Activated T-helper 1 cell treated with Interleukin-2 at 50 U/mL for 16 hours (primary cell): ENCODE results near the gene ZNF574.

ENCODE experiments used
- DNase-seq: peaks from one replicate; pipeline ENCODE4 v3.0.0-alpha.2; 2020; ENCODE audit warnings: low read depth

The ZNF574 gene

DNA sequence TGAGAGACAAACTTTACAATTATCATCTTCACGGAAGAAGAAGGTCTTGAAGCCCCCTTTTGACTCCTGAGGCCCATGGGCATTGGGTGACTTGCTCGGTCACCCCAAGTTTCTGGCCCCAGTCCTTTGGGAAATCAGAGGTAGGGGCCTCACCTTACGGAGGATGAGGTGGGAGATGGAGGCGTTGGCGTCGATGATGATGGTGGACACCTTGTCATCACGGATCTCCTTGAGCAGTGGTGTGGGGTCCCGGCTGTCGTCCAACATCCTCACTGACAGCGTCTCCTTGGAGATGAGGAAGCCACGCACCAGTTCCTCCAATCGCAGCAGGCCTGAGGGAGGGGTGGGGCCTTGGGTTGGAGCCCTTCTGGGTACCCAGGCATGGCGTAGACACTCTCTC lies 16.8 kb upstream of the ZNF574 start:
- DNase-seq, result no peak

DNA sequence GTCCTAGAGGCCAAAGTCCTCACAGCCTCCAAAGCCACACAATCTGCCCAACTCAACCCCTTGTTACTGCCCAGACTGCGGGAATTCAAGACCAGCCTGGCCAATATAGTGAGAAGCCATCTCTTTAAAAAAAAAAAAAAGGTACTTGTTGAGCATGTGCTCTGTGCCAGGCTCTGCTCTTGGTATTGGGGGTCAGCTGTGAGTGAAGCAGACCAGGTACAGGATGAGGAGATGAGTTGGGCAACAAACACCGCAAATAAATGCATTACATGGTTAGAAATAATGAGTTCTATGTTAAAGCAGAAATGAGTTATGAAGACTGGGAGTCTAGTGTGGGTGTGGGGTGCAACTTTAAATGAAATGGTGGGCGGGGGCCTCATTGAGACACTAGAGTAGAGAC lies 15.8 kb upstream of the ZNF574 start:
- DNase-seq, result no peak

- no peak for DNase-seq
Measured at GRCh38 chr19:42062381-42062780, 13.6 kb upstream of the ZNF574 start.

- no peak for DNase-seq
Measured at GRCh38 chr19:42064432-42064831, 11.5 kb upstream of the ZNF574 start.

GRCh38 chr19:42065051-42065450 lies 10.9 kb upstream of the ZNF574 start:
- no peak for DNase-seq

DNA sequence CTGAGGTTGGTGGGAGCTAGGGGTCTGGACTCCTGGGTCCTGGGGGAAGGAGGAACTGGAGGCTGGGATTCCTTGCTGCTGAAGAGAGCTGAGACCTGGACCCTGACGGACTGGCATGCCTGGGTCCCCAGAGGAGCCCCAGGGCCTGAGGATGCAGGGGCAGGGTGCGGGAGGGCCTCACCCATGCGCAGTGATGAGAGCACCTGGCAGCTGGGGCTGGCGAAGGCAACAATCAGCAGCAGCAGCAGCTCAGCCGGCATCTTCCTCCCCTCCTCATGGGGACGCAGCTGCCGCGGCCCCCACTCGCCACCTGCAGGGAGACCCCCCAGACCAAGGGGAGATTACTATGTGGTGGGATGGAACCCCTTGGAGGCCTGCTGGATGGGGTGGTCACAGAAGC lies 10.5 kb upstream of the ZNF574 start:
- DNase-seq, result no peak

- DNase-seq, result no peak
Measured at GRCh38 chr19:42066075-42066754, 9.8 kb upstream of the ZNF574 start.

- no peak for DNase-seq
Measured at GRCh38 chr19:42067315-42067888, 8.6 kb upstream of the ZNF574 start.

GRCh38 chr19:42068361-42068755 lies 7.6 kb upstream of the ZNF574 start:
- DNase-seq, result no peak

DNA sequence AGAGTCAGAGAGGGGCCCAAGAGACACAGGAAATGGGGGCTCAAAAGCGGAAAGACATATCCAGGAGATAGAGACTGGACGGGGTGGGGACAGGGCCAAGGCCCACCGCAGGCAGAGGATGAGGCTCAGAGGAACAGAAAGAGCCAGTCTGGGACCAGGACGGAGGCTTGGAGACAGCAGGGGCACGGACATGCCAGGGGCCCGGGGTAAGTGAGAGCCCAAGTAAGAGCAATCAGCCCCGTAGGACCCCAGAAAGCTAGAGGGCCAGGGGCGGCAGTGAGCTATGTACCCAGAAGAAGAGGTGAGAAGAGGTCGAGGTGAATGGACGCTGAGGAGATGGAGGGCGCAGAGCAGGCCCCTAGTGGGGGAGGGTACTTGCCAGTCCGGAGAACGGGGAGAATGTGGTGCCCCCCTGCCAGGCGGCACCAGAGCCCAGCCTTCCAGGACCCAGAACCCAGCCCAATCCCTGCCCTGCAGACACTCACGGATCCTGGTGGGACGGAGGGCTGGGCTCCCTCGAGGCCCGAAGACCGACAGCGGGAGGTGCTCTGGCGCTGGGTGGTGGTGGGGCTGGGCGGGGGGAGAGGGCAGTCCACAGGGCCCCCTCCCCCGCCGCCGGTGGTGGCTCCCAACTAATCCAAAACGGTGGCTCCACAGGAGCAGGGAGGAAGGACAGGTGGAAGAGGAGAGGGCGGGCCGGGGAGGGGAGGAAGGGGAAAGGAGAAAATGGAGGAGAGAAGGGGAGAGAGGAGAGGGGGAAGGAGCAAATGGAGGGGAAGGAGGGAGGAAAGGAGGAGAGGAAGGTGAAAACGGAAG lies 7.0 kb upstream of the ZNF574 start:
- DNase-seq, result no peak

DNA sequence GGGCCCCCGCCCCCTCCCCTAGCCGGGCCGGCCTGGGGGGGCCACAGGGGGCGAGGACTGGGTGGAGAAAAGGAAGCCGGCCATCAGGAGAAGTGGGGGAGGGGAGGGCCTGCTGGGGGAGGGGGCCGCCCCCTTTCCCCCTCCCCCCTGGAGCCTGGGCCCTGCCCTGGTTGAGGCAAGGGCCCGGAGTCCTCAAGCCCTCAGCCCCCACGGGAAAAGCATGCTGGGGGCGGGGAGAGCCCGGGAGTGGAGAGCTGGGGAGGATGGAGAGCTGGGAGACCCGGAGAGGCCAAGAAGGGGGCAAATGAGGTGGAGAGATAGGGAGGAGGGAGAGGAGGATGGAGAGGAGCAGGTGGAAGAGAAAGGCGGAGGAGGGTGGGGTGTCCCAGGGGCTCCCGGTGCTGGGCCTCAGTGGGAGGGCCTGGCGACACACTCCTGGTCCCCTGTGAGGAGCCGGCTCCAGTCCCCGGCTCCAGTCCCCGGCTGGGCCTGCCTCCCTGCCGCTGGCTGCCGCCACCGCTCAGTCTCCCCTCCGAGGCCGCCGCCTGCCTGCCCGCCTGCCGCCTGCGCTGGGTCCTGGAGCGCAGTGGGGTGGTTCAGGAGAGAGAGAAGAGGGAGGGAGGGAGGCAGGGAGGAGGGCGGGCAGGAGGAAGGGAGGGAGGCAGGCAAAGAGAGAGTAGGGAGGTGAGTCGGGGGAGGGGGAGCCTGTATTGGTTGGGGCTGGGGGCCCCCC lies 6.2 kb upstream of the ZNF574 start, which contains the start of gene GRIK5:
Gene GRIK5 (minus strand): TSS at position 588 of the 733 bp plus-strand sequence. CDS start 4,436 bp downstream, outside the sequence.
- no peak for DNase-seq

DNA sequence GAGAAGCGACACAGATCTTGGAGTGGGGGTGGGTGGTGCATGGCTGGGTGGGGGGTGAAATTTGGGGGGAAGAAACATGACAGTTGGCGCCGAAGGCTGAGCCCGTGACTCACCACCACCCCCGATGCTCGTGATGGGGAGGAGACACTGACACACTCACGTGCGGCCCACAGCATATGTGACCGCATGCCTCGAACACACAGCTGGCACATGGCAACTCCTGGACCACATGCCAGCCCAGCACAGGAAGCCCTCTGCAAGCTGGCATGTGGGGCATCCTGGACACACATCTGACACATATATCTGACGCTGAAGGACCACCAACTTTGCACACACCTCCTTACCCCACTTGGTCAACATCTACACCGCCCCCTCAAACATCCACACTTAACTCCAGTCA lies 4.7 kb upstream of the ZNF574 start:
- DNase-seq, result no peak

DNA sequence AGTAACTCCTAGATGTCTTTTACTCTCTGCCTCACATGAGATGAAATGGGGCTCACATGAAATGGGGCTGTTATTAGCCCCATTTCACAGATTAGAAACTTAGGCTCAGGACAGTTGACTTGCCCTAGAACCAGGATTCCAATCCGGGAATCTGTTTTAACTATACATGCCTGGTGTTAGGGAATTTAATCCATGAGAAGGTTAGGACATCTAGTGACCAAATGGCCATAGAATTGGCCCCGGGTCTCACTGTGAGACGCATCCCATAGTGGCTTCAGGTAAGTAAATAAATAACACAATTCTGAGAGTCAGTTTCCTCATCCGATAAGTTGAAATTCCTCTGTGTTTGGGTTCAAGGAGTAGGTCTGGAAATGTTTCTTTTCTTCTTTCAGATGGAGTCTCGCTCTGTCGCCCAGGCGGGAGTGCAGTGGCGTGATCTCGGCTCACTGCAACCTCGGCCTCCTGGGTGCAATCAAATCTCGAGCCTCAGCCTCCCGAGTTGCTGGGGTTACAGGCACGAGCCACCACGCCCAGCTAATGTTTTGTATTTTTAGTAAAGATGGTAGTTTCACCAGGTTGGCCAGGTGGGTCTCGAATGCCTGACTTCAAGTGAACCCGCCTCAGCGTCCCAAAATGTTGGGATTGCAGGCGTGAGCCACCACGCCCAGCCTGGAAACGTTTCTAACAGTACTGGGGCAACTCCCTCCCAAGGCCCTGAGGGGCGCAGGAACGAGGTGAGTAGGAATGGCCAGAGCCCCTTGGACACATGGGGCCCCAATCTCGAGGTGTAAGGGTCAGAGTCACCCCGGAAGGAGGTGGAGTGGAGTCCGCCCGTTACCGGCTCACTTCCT lies 1.2 kb upstream of the ZNF574 start:
- no peak for DNase-seq

GRCh38 chr19:42075364-42075615 lies 676 bp upstream of the ZNF574 start:
- DNase-seq, result no peak

DNA sequence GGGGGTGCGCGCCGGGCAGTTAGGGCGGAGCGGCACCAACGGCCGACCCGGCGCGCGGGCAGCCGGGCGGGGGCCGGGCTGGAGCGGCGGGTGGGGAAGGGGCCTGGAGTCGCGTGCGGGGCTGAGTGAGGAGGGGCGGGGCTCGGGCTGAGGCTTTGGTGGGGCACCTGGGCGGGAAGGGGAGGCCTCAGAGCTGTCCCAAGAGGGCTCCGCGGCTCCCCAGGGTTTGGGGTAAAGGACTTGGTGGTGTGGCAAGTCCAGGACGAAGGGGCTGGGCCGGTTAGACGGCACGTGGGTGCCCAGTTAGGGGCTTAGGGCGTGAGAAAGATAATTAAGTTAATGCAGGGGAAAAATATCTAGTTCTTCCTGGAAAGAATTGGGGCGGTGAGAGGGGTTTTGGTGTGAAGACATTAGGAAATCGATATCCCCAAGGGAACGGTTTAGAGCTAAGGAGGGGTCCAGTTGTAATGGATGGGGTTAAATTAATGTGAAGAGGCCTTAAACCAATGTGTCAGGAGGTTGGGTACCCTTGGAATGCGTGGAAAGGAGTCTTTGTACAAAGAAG lies 496 bp downstream of the ZNF574 start:
- DNase-seq, result no peak

GRCh38 chr19:42078058-42078457 lies 2.1 kb downstream of the ZNF574 start:
- DNase-seq, result no peak

DNA sequence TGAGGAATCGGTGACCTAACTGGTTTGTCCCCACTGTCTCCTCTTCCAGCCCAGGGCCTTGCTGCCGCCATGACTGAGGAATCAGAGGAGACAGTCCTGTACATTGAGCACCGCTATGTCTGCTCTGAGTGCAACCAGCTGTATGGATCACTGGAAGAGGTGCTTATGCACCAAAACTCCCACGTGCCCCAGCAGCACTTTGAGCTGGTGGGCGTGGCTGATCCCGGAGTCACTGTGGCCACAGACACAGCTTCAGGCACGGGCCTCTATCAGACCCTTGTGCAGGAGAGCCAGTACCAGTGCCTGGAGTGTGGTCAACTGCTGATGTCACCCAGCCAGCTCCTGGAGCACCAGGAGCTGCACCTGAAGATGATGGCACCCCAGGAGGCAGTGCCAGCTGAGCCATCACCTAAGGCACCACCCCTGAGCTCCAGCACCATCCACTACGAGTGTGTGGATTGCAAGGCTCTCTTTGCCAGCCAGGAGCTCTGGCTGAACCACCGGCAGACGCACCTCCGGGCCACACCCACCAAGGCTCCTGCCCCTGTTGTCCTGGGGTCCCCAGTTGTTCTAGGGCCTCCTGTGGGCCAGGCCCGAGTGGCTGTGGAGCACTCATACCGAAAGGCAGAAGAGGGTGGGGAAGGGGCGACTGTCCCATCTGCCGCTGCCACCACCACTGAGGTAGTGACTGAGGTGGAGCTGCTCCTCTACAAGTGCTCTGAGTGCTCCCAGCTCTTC lies 2.7 kb downstream of the ZNF574 start:
- no peak for DNase-seq

DNA sequence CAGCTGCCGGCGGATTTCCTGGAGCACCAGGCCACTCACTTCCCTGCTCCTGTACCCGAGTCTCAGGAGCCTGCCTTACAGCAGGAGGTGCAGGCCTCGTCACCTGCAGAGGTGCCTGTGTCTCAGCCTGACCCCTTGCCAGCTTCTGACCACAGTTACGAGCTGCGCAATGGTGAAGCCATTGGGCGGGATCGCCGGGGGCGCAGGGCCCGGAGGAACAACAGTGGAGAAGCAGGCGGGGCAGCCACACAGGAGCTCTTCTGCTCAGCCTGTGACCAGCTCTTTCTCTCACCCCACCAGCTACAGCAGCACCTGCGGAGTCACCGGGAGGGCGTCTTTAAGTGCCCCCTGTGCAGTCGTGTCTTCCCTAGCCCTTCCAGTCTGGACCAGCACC lies 3.3 kb downstream of the ZNF574 start:
- no peak for DNase-seq

GRCh38 chr19:42079886-42080763 lies 4.2 kb downstream of the ZNF574 start:
- no peak for DNase-seq
